Activated CD8-positive, alpha-beta memory T cell treated with anti-CD3 and anti-CD28 coated beads for 48 hours (primary cell): ENCODE measurements around the gene SRSF10.

ENCODE experiments used
- DNase-seq, 3 experiments: peaks; one replicate each; pipeline ENCODE4 v3.0.0-alpha.2; 2020; ENCODE audit warnings: low read depth in 2 of 3, low spot score in 2 of 3

SRSF10 gene

GRCh38 chr1:23914921-23915320, 65.2 kb downstream of the SRSF10 start:
- no peak for DNase-seq
